GM19455 (cell line): ENCODE measurements around the gene PPFIA2.

Source experiments
- ATAC-seq: cut with Tn5 transposase; IDR thresholded peaks from one replicate; pipeline ENCODE4 v1.9.1; 2021; ENCODE audit not compliant: unreplicated experiment

Gene PPFIA2

DNA sequence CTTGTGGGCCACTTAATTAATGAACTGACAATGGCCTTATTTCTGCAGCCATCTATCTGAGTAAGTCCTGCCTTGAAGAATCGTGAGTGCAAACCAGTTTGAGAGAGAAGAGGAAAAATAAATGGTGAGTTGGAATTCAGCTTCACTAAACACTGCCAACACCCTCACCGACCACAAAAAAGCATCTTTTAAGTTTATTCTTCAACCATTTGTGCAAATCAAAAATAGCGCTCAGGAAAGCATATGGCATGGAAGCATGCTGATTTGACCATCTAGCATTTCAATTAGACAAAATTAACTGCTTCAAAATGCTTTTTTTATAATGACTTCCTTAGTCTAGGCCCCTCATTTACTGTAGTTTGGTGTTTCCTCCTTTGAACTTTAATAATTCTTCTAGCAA lies 294.0 kb downstream of the PPFIA2 start:
- no peak for ATAC-seq

DNA sequence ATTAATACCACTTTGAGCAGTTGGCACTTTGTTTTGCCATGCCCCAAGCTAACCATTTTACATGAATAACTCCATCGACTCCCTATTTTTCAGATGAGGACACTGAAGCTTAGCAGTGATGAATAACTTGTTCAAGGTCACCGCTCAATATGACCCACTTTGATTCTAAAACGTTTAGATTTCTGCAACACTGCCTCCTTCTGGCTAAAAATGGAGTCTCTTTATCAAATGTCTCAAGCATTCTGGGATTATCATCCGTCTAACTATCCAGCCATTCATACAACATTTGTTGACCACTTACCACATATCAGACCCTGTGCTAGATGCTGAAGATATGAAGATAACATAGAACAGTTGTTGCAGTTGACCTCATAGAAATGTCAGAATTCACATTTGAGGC lies 298.0 kb downstream of the PPFIA2 start:
- ATAC-seq, result no peak

DNA sequence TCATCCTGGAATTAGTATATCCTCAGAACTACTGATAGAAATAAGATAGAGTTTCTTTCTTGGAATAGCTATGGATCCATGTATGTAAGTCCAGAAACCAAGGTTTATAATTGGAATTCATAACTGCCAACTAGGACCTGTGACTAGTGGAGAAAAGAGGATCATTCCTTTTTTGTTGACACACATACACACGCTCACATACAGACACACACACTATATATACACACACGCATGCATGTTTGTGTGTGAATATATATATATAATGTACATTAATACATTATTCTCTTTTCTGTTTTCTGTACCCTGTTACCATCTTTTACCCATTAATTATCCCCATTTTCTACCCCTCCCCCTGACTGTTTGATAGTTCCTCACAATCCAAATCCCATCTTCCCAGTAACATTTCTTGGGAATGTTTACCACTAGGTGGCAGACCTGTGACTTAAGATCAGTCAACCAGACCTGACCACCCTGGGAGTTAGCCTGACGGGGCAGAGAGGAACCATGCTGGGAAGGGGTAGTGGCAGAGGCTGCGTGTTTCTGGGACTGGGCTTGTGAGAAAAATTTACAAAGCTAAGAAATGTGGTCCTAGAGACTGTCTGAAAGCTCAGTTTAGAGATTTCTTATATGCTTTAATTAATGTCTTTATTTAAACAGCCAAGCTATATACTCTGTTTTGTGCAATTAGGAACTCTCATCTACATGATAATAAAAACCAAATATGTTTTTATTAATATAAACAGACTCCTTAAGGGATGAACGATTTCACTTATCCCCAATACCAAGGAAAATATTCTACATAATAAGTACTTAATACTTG lies 308.0 kb downstream of the PPFIA2 start:
- ATAC-seq, result no peak

DNA sequence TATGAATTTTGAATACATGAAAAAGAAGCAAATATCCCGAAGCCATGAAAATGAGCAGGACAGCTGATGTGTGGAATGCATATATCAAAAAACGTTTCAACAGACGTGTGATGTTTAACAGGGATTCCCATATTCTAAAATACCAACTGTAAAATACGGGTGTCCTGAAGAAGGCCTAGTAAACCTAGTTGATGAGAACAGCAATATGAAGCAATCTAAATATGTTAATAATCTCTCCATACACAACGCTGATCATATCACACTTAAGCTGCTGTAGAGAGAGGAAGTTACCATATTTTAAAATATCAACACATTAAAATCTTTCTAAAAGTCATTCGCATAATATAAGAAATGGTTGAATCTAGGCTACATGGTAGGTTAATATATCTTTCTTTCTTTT lies 317.5 kb downstream of the PPFIA2 start:
- no peak for ATAC-seq

DNA sequence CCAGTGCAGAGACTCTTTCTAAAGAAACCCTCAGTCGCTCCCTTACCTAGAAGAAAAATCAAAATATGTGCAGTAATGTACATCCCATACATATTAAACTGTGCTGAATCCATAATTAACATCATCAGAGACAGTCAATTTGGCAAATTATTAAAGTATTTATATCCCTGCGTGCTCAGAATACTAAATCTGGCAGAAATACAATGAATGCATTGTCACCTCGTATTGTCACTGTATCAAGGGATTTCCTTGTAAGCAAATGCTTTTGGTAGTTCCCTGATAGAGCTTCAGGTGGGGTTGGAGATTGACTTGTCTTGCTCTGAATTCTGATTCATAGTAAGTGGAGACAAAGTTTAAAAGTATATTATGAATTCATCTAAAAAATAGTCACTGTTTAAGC lies 319.1 kb downstream of the PPFIA2 start:
- ATAC-seq, result no peak

DNA sequence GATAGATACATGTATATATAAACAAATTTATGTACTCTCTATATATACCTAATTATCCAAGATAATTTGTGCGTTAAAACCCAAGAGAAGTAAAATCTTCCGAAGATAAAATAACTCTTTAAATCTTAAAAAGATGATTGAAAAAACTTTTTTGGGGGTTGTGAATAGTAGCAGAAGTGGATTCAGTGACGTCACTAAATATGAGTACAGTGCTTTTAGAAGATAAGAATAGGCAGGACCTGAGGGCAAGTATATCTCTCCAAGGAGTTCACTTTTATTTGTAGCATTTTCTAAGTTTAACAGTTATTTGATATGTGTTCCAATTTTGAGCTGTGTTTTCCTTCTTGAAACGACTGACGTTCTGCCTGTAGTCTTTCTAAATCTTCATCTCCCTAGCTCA lies 319.8 kb downstream of the PPFIA2 start:
- no peak for ATAC-seq

DNA sequence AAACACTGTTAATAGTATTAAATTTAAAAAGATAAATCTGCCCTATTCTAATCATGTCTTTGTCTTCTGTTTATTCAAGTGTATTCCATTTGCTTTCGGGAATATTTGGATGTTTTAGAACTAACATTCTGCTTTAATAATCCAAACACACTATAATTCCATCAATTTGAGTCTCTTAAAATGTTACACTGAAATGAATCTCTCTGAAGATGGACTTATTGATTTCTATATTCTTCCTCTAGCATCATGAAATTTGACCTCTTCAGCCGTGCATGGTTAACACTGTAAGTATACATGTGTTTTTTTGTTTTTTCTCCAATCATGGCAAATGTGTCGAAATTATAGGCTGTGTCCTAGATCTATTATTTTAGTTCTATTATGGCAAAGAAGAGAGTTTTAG lies 342.1 kb downstream of the PPFIA2 start:
- no peak for ATAC-seq

DNA sequence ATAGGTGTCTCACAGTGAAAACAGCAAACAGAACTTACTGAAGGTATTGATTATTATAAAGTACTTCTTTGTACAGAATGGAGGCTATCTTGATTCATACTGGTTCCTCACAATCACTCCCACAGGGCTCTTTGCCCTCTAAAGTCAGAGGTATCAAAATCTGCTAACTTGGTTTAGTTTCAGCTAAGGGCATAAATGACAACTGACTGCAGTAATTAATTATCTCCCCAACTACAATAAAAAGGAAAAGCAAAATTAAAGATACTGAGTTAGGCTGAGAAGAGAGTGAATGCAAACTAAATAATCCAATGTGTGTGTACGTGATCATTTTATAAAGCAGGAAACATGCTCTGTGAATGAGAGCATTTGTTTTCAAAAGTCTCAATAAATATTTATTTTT lies 342.6 kb downstream of the PPFIA2 start:
- no peak for ATAC-seq

DNA sequence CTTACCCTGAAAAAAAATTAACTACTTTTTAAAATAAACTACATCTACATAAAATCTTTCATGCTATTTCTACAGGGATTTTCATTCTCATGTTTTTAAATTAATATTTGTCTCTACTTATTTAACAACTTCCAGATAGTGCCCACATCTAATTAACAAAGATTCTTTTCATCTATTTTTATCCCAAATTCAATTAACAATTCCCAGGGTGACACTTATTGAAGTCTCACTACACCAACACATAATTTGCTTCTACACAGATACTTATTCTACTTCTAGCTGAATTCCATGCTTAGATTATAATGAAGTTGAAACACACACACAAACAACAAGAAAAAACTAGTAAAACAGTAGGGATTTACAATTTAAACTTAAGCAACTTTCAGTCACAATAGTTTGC lies 344.7 kb downstream of the PPFIA2 start:
- no peak for ATAC-seq

DNA sequence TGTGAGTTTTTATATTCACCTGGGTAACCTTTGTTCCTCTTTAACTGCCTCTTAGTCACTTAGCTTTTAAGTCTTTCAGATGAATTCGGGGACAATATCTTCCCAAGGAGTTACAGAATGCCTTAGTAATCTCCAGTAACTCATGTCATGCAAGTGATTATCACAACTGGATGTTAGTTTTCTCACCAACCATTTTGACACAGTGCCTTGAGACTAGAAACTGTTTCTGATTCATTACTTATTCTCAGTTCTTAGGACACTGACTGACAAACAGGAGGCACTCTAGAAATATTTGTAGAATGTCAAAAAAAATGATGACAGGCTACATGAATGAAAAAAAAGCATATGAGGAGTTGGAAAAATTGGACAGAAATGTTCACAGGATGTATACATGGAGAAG lies 346.2 kb downstream of the PPFIA2 start:
- ATAC-seq, result no peak

DNA sequence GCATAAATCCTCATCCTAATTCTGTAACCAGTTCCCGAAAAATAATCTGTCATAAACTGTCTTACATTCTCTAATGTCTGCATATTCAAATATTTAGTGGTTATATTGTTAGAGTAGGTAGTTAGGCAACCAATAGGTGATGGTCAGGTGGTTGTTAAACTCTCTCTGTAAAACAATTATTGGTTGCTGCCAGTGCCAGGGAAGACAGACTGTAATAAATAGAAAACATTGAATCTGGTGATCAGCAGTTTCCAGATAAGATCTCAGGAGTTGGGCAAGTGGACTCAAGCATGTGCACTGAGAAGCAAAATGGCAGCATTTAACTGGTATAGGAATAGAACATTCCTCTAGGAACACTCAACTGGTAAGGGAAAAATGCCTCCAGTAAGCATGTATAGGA lies 355.8 kb downstream of the PPFIA2 start:
- no peak for ATAC-seq

DNA sequence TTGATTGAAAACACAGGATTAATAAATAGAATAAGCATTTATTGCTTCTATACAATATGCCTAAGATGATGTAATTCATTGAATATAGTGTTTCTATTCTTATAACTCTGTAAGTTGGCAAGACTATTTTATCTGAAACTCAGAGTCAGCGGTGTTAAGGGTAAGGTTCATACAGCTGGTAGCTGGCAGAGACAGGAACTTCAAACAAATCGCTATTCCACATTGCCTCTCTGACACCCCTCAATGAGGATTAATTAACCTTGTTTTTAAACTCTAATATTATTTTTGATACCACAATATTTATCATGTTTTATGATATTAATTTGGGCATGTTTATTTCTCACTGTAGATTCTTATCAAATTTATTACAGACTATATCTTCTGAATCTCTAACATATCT lies 357.9 kb downstream of the PPFIA2 start:
- no peak for ATAC-seq

DNA sequence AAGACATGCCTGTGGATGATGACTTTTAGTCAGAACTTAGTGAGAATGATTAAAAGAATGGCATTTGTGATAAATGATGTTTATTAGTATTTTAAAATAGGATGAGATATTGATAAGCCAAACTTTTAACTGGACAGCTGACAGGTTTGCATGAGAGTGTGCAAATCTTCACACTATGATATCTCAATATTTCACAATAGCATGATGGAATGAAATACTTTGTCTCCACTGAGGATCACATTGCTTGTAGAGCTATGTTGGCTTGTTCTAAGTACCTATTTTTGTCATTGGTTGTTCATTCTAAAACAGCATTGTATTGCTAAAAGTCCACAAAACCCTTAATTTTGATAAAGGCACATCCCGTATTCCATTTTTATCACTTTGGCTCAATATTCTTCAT lies 359.1 kb downstream of the PPFIA2 start:
- no peak for ATAC-seq

DNA sequence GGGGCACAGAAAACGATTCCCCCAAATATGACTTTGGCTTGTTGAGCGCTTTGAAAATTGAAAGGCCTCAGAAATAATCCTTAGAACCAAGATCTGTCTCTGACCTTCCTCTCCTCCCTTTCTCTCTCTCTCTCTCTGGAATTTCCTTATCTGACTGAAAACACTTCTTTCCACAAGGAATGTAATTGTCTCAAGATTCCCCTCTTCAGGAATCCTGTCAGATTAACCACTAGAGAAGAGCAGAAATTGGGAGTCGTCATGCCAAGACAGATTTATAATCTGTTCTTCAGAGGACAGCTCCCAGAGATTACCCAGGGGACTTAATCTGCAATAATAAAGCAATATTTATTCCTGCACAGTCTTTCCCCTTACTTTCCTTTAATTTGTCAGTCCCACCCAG lies 363.7 kb downstream of the PPFIA2 start:
- no peak for ATAC-seq

DNA sequence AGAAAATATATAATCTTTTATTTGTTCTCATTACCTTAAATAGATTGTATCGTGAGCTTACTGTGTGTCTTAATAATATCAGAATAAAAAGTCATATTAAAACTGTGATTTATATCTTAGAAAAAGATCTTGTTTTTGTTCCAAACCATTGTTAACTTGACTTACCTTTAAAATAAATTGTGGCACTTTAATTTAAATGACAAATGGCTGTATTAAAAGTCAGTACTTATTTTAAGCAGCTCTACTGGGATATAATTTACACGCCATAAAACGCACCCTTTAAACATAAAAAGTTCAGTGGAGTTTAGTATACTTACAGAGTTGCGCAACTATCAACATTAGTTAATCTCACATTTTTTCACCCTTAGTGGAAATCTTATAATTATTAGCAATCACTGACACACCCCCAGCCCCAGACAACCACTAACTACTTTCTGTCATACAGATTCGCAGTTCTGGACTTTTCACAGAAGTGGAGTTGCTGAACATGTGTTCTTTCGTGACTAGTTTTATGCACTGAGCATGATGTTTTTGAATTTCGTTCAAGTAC lies 369.5 kb downstream of the PPFIA2 start:
- ATAC-seq, result no peak

DNA sequence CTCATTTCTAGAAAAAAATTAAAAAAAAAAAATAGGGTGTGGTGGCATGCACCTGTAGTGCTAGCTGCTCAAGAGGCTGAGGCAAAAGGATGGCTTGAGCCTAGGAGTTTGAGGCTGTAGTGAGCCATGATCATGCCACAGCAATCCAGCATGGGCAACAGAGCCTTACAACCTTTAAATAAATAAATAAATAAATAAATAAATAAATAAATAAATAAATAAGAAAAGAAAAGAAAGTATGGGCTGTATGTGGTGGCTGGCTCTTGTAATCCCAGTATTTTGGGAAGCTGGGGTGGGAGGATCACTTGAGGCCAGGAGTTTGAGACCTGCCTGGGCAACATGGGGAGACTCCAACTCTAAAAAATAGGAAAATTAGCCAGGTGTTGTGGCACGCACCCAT lies 373.0 kb downstream of the PPFIA2 start:
- no peak for ATAC-seq

DNA sequence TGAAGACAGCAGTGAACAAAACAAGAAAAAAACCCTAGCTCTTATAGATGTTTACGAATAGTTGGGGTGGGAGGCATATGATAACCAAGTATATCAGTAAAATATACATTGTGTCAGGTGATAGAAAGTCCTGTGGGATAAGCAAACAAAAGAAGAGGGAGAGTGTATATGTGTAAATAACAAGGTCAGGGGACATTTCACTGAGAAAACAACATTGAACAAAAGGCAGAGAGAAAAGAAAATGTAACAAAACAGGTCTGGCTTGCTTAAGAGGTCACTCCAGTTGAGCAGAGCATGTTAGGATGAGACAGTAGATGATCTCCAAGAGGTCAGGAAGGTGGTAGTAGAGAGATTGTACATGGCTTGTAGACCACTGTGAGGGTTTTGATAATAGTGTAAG lies 377.2 kb downstream of the PPFIA2 start:
- ATAC-seq, result no peak

DNA sequence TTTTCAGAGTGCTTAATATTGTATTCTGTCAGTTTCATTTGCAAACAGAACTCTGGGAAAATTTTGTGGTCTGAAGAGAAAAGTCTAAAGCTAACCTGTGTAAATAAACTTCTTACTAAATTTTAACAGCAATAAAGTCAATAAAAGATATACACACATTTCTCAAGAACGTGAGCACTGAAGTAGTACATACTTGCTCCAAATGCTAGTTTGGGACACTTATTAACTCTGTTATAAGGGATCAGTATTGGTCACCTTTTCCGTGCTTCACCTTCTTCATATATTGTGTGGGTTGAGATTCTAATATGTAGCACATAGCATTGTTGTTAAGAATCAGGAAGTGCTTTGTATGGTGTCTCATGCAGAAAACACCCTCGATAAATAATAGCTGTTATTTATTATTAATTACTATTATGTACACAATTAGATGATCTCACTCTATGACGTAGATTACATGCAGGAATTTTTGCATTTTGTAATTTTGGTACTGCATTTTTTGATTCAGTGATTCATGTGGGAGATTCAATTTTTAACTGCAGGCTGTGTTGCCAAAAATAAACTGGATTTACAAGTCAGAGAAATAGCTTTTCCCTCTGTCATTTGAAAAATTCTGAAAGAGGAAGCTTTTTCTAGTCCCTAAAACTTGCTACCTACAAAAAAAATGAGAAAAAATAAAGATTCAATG lies 380.4 kb downstream of the PPFIA2 start:
- ATAC-seq, result no peak

DNA sequence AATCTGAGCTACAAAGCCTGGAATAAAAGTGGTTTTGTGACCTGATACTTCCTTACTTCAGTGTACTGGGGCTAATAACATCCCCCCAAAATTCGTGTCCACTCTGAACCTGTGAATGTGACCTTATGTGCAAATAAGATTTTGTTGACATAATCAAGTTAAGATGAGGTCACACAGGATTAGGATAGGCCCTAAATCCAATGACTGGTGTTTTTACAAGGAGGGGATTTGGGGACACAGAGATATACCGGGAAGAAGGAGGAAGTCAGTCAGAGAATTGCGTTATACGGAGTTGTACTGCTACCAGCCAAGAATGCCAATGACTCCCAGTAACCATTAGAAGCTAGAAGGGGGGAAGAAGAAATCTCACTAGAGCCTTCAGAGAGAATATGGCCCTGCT lies 381.4 kb downstream of the PPFIA2 start:
- no peak for ATAC-seq

DNA sequence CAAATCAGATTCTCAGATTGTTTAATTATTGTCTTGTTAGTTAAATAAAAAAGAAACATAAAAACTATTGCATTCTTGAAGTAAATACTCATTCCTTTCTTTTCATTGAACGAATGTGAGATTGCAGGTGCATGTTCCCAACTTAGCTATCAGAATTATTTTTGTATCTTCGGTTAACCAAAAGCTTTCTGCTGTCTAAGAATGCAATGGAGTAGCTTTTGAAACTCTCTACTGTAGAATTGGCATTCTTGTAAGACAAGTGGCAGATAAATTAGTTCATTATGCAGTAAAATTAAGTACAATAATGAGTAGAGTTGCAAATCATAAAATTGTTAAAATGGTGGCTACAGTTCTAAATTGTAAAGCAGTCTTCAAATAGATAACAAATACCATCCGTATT lies 383.2 kb downstream of the PPFIA2 start:
- no peak for ATAC-seq

DNA sequence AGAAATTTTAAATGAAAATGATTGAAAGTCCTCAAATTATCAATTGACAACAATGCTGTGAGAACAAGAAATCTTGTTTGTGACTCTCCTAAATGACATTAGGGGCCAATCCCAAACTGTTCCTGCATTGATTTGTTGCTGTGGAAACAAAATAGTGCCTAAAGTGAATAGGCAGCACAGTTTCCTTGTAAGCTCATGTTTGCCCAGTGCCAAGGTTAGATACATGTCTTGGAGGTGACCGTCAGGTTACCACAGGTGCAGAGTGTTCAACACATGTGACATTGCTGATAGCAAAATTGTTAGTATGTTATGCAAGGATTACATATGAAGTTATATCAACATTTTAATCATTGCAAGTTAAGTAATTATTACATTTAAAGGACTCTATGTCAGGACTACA lies 388.7 kb downstream of the PPFIA2 start:
- no peak for ATAC-seq

DNA sequence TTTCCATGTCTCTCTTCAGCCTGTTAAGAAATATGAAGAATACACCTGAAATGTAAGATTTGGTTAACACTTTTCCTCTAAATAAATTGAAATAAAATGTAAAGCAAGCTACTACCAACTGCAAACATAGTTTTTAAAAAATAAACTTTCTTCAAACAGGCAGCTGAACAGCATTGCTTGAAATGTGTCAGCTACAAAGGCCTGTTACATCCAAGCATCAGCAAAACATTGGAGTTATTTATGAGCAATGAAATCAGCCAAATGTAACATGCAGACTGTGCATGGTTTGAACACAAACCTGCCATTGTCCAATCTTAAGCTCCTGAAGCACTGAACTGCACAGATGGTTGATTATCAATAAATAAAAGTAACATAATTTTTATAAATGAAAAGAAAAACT lies 390.0 kb downstream of the PPFIA2 start:
- ATAC-seq, result no peak
